Thymus (tissue), 11 donors: ENCODE measurements around the gene PPP1R7. TPM values are rescaled to one million over a fixed set of nuclear protein-coding genes. Genes with fewer than 3 reads are reported as not detected.
A peak's percentile ranks its signal among the peaks of the same experiment; 100 is the strongest.

ENCODE experiments used
- DNase-seq, 9 donors: peaks; one replicate each; pipeline ENCODE4 v3.0.0-alpha.2; 2013; ENCODE audit warnings: low spot score in 9 of 9, low read depth in 6 of 9, missing footprints in 1 of 9
- H3K27ac ChIP-seq, 2 donors: one replicate each; pipeline ENCODE4 v1.5.1; 2013; ENCODE audit warnings: control low read depth in 1 of 2, low read depth in 1 of 2, low read length in 1 of 2, mild to moderate bottlenecking in 1 of 2, moderate library complexity in 1 of 2
- H3K27me3 ChIP-seq, 2 donors: one replicate each; pipeline ENCODE4 v1.5.1; 2013; ENCODE audit warnings: low read length in 1 of 2; ENCODE audit not compliant: control insufficient read depth in 2 of 2, insufficient read depth in 1 of 2
- H3K36me3 ChIP-seq, 2 donors: one replicate each; pipeline ENCODE4 v1.5.1; 2013; ENCODE audit warnings: low read length in 1 of 2, mild to moderate bottlenecking in 1 of 2, moderate library complexity in 1 of 2; ENCODE audit not compliant: control insufficient read depth in 2 of 2, insufficient read depth in 2 of 2
- H3K4me1 ChIP-seq, 2 donors: one replicate each; pipeline ENCODE4 v1.5.1; 2013; ENCODE audit warnings: low read length in 2 of 2; ENCODE audit not compliant: control insufficient read depth in 2 of 2, insufficient read depth in 2 of 2
- H3K4me3 ChIP-seq, 2 donors: one replicate each; pipeline ENCODE4 v1.5.1; 2013; ENCODE audit warnings: low read length in 2 of 2, control low read depth in 1 of 2, mild to moderate bottlenecking in 1 of 2
- H3K9me3 ChIP-seq, 2 donors: one replicate each; pipeline ENCODE4 v1.5.1; 2013; ENCODE audit warnings: low read length in 1 of 2, mild to moderate bottlenecking in 1 of 2; ENCODE audit not compliant: control insufficient read depth in 2 of 2, insufficient read depth in 1 of 2
- WGBS: extraction: QIAGEN DNeasy Blood & Tissue Kit; methylation state at CpG from one replicate; pipeline ENCODE4 v1.1.7; 2013; 5-methylcytosine and 5-hydroxymethylcytosine counted together
- polyA plus RNA-seq: library from polyadenylated mRNA; stranded (reverse); fragments of 200-250 nt; gene quantifications from one replicate; pipeline ENCODE4 v1.2.3, GENCODE V29; 2013
- total RNA-seq: library from RNA; stranded (reverse); fragments of 120-200 nt; gene quantifications from one replicate; pipeline ENCODE4 v1.2.4, GENCODE V29; 2013
- donor health status: healthy.

Gene PPP1R7
- total and polyA plus RNA-seq, 2 donors = 63.7 to 78.9 TPM

DNA sequence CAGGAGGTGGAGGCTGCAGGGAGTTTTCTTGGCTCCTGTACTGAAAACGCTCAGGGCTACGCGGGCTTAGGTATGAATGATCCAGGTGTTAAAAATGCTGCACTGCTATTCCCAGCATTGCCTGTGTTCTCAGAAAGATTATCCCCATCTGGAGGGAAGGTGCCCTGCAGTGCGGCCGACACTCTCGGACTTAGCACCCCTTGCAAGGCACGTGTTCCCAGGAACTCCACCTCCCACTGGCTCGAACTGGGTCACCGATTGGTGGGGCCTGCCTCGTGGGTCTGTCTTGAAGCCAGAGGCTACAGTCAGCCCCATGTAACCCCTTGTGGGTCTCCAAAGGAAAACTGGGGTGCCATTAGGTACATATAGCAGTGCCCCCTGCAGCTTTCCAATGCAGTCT, 63.9 kb downstream of the PPP1R7 start:
- H3K9me3 ChIP-seq = no peaks in the 10 kb centered on the region
- WGBS = 71% methylated on average over 10 of the region's 10 CpGs

GRCh38 chr2:241214766-241215165, 64.5 kb downstream of the PPP1R7 start:
- DNase-seq = no peak
- WGBS = 91% methylated on average over 12 of the region's 12 CpGs
- no peak overlapping the region for H3K27ac ChIP-seq

More for the DNA sequence above, 63.9 kb downstream of the PPP1R7 start:
- Histone ChIP-seq H3K4me3 (no peak overlapping the region), H3K27me3 (peaks cover 20 to 62% of the 10 kb centered on the region in 2 donors), H3K36me3 (no peaks in the 10 kb centered on the region), H3K4me1 (peaks cover 3 to 4% of the 10 kb centered on the region in 2 donors), H3K27ac (no peak overlapping the region)
- DNase-seq = no peak

DNA sequence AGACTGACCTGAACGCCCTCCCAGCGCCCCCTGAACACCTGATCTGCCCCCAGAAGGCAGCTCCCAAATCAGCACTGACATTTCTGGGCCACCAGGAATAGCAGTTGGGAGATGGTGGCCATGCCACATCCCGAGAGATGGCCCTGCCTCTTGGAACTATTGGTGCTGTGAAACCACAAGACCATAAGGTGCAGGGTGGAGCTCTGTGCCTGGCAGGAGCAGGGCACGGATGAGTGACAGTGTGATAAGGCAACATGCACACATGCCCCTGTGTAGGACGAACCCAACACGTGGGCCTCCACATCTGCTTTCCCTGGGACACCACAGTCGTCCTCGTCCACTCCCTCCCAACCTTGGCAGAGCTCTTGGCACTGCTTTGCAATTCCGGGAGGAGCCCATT, 65.2 kb downstream of the PPP1R7 start:
- 74% methylated on average over 9 of the region's 9 CpGs for WGBS
- H3K36me3 ChIP-seq = no peaks in the 10 kb centered on the region
- DNase-seq = no peak
- no peaks in the 10 kb centered on the region for H3K9me3 ChIP-seq
- no peak overlapping the region for H3K27ac ChIP-seq
- peaks cover 3 to 4% of the 10 kb centered on the region in 2 donors for H3K4me1 ChIP-seq
- peaks cover 26 to 75% of the 10 kb centered on the region in 2 donors for H3K27me3 ChIP-seq
- H3K4me3 ChIP-seq = no peak overlapping the region

More at GRCh38 chr2:241214766-241215165, 64.5 kb downstream of the PPP1R7 start:
- Histone ChIP-seq H3K9me3 (no peaks in the 10 kb centered on the region), H3K4me1 (peaks cover 3 to 4% of the 10 kb centered on the region in 2 donors), H3K27me3 (peaks cover 24 to 68% of the 10 kb centered on the region in 2 donors), H3K4me3 (no peak overlapping the region), H3K36me3 (no peaks in the 10 kb centered on the region)

DNA sequence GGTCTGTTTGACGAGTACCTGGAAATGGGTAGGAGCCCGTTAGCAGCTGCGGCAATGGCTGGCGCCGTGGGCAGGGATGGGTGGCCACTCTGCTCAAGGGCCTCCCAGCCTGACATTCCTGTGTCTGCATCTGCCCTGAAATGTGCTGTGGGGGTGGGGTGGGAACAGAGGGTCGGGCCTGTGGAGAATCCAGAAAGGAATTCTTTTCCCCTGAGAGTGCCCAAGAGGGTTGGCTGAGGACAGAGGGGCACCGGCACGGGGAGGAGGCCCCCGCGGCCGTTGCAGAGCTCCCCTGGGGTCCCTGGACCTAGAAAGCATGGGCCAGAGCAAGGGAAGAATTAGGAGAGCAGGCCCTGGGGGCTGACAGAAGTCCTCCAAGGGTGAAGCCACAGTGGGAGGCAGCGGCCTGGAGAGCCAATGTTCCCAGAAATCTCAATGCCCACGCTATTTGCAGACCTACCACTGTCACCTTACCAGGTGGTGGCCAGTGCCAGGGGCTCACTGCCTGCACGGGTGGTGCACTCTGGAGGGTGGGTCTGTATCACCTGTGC, 66.0 kb downstream of the PPP1R7 start:
- Histone ChIP-seq H3K9me3 (no peaks in the 10 kb centered on the region), H3K4me1 (peaks cover 3 to 4% of the 10 kb centered on the region in 2 donors), H3K27ac (no peak overlapping the region), H3K27me3 (peaks cover 26 to 78% of the 10 kb centered on the region in 2 donors), H3K36me3 (no peaks in the 10 kb centered on the region), H3K4me3 (no peak overlapping the region)
- WGBS = 75% methylated on average over 14 of the region's 14 CpGs
- no peak for DNase-seq

GRCh38 chr2:241217320-241218031, 67.2 kb downstream of the PPP1R7 start:
- WGBS = 4% methylated on average over 69 of the region's 77 CpGs
- H3K4me3 ChIP-seq = peak overlapping the region in 1 of 2 donors; percentile 18
- no peak for DNase-seq

GRCh38 chr2:241218131-241219029, 68.1 kb downstream of the PPP1R7 start:
- Histone ChIP-seq H3K4me3 (peak overlapping the region in 1 of 2 donors; percentile 39), H3K27me3 (peaks cover 26 to 69% of the 10 kb centered on the region in 2 donors), H3K9me3 (peaks cover 0 to 3% of the 10 kb centered on the region in 2 donors), H3K27ac (no peak overlapping the region), H3K4me1 (peaks cover 3 to 4% of the 10 kb centered on the region in 2 donors), H3K36me3 (no peaks in the 10 kb centered on the region)
- peak in 2 of 9 donors; percentile 13 to 27 for DNase-seq
- 2% methylated on average over 72 of the region's 83 CpGs for WGBS

More at GRCh38 chr2:241217320-241218031, 67.2 kb downstream of the PPP1R7 start:
- H3K4me1 ChIP-seq = peaks cover 3 to 4% of the 10 kb centered on the region in 2 donors
- peaks cover 26 to 71% of the 10 kb centered on the region in 2 donors for H3K27me3 ChIP-seq
- H3K36me3 ChIP-seq = no peaks in the 10 kb centered on the region
- H3K27ac ChIP-seq = peak overlapping the region in 1 of 2 donors; percentile 77
- H3K9me3 ChIP-seq = no peaks in the 10 kb centered on the region

- no peaks in the 10 kb centered on the region for H3K36me3 ChIP-seq
- 62% methylated on average over 4 of the region's 4 CpGs for WGBS
- no peak overlapping the region for H3K27ac ChIP-seq
- H3K27me3 ChIP-seq = peaks cover 26 to 65% of the 10 kb centered on the region in 2 donors
- H3K4me1 ChIP-seq = peaks cover 3 to 6% of the 10 kb centered on the region in 2 donors
- H3K9me3 ChIP-seq = peaks cover 0 to 4% of the 10 kb centered on the region in 2 donors
- no peak for DNase-seq
- no peak overlapping the region for H3K4me3 ChIP-seq
Observed at GRCh38 chr2:241219030-241219382, 68.7 kb downstream of the PPP1R7 start.

- H3K4me3 ChIP-seq = no peak overlapping the region
- H3K36me3 ChIP-seq = no peaks in the 10 kb centered on the region
- peaks cover 26 to 56% of the 10 kb centered on the region in 2 donors for H3K27me3 ChIP-seq
- H3K27ac ChIP-seq = no peak overlapping the region
- DNase-seq = no peak
- peaks cover 3 to 10% of the 10 kb centered on the region in 2 donors for H3K4me1 ChIP-seq
- peaks cover 0 to 4% of the 10 kb centered on the region in 2 donors for H3K9me3 ChIP-seq
- 97% methylated on average over 6 of the region's 6 CpGs for WGBS
Observed at GRCh38 chr2:241219856-241220356, 69.6 kb downstream of the PPP1R7 start.
